ENCODE data around the gene TEDC1. TPM values are rescaled to one million over a fixed set of nuclear protein-coding genes. Genes with fewer than 3 reads are reported as not detected.

The TEDC1 gene
- total RNA-seq, 3 donors from 2014 or later, result 4.9 to 7.8 (median 6.7) TPM

DNA sequence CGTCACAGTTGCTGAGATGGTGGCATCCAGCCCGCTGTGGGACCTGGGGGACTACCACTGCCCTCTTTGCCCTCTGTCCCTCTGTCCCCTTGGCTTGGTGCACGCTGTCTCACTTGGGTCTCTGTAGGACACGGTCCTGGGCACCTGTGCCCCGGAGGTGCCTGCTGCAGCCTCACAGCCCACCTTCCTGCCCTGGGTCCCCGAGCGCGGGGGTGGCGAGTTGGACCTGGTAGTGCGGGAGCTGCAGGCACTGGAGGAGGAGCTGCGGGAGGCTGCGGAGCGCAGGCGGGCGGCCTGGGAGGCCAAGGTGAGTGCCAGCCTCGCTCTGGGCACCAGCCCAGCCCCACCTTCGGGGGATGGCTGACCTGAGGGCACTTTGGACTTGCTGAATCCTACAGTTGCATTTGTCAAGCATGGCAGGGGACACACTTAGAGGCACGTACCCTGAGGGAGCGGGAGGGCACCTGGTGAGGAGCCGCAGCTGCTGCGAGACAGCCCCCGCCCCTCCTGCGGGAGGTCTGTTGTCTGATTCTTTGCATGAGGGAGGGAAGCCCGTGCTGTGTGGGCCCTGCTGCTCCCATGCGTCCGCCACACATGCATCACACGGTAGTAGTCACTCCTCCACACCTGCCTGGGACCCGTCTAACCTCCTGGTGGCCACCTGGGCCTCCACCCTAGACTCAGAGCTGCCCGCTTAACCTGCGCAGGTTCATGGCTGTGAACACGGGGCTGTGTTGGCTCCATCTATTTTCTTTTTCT, 6.8 kb downstream of the TEDC1 start:
- H3K4me1 ChIP-seq, result peaks cover 3 to 13% of the 10 kb centered on the region in 2 donors
- intact Hi-C loops (cut with DNase I; ENCODE audit: low total_unique reads), result no loop called here
- no peak overlapping the region for H3K4me3 ChIP-seq
- DNase-seq (ENCODE audit: low spot score in 2 of 2), result no peak
- H3K36me3 ChIP-seq, result no peaks in the 10 kb centered on the region
- no peaks in the 10 kb centered on the region for H3K27me3 ChIP-seq
- TF ChIP-seq, protein P1, sequence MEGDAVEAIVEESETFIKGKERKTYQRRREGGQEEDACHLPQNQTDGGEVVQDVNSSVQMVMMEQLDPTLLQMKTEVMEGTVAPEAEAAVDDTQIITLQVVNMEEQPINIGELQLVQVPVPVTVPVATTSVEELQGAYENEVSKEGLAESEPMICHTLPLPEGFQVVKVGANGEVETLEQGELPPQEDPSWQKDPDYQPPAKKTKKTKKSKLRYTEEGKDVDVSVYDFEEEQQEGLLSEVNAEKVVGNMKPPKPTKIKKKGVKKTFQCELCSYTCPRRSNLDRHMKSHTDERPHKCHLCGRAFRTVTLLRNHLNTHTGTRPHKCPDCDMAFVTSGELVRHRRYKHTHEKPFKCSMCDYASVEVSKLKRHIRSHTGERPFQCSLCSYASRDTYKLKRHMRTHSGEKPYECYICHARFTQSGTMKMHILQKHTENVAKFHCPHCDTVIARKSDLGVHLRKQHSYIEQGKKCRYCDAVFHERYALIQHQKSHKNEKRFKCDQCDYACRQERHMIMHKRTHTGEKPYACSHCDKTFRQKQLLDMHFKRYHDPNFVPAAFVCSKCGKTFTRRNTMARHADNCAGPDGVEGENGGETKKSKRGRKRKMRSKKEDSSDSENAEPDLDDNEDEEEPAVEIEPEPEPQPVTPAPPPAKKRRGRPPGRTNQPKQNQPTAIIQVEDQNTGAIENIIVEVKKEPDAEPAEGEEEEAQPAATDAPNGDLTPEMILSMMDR (IDR thresholded peaks at IDR 0.05), result no peak
- no peak overlapping the region for H3K27ac ChIP-seq
- no peaks in the 10 kb centered on the region for H3K9me3 ChIP-seq

DNA sequence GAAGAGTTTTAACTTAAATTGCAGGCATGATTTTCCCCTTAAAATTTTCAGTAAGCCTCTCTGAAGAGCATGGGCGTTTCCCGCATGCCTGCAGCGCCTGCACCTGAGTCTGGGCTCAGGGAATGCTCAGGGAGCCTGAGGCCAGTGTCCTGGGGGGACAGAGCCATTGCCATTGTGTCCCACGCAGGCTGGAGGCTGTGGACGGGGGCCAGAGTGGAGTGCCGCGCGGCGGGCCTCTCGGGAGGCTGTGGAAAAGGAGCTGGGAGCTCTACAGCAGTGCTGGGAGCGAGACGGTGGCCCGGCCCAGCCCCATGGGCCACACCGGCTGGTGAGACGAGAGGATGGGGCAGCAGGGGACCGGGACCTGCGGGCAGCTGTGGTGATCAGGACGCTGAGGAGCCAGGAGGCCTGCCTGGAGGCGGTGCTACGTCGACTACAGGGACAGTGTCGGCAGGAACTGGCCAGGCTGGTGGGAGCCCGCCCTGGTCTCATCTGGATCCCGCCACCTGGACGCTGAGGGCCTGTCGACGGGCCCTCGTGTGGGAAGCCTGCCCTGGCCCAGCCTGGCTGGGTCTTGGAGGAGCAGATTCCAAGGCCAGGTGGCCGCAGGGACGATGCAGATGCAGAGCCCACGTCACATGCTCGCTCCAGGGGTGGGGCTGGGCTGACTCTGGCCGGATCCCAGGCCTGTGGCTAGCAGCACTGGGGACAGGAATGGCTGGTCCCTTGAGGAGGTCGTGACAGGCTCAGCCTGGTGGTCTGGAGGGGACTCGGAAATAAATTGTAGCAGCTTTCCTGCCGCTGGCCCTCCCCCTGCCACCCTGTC, 7.6 kb downstream of the TEDC1 start:
- Histone ChIP-seq H3K27me3 (no peaks in the 10 kb centered on the region), H3K9me3 (no peaks in the 10 kb centered on the region), H3K4me1 (peaks cover 3 to 13% of the 10 kb centered on the region in 2 donors), H3K4me3 (no peak overlapping the region), H3K27ac (peak overlapping the region; percentile 40 to 45), H3K36me3 (no peaks in the 10 kb centered on the region)
- DNase-seq (ENCODE audit: low spot score in 2 of 2), result no peak
- intact Hi-C loops (cut with DNase I; ENCODE audit: low total_unique reads), result no loop called here
- TF ChIP-seq POLR2A (IDR thresholded peaks at IDR 0.05) (no peak), POLR2AphosphoS5 (IDR thresholded peaks at IDR 0.05) (no peak)
- TF ChIP-seq, protein P1 (IDR thresholded peaks at IDR 0.05), result no peak

DNA sequence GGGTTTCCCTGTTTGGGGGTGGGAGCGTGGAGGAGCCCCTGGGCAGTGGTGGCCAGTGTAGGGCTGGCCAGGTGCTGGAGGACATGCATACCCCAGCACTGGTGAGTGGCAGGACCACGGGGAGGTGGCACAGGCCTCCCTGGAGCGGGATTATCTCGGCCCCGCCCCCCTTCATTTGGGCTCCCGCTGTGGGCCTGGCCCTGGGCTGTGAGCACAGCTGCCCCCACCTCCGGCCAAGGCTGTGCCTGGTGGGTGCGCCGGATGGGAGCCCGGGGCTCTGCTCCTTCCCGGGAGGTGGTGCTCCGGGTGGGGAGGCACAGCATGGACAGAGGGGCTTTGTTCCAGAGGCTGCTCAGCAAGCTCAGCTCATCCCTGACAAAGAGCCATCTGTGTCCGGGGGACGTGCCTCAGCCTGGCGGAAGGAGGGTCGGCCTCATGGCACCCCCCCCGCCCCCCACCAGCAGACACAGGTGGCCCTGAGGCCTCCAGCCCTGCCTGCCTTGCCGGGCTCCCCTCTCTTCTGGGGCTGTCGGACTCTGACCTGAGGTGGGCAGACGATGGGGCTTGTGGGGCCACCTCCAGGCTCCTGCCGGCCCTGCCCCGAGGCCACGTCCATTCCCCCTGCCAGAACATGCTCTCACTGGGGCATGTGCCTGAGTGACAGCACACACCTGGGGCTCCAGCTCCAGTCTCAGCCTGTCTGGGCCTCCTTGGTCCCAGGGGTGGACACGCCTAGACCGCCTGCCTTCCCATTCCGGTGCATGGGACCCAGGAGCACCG, 8.4 kb downstream of the TEDC1 start:
- intact Hi-C loops (cut with DNase I; ENCODE audit: low total_unique reads), result no loop called here
- H3K27ac ChIP-seq, result peak overlapping the region; percentile 40 to 45
- no peaks in the 10 kb centered on the region for H3K9me3 ChIP-seq
- H3K4me3 ChIP-seq, result no peak overlapping the region
- no peaks in the 10 kb centered on the region for H3K36me3 ChIP-seq
- H3K4me1 ChIP-seq, result peaks cover 3 to 13% of the 10 kb centered on the region in 2 donors
- TF ChIP-seq POLR2A (IDR thresholded peaks at IDR 0.05) (no peak), POLR2AphosphoS5 (IDR thresholded peaks at IDR 0.05) (no peak)
- TF ChIP-seq, protein P1 (IDR thresholded peaks at IDR 0.05), result no peak
- no peak for DNase-seq (ENCODE audit: low spot score in 2 of 2)
- H3K27me3 ChIP-seq, result no peaks in the 10 kb centered on the region

DNA sequence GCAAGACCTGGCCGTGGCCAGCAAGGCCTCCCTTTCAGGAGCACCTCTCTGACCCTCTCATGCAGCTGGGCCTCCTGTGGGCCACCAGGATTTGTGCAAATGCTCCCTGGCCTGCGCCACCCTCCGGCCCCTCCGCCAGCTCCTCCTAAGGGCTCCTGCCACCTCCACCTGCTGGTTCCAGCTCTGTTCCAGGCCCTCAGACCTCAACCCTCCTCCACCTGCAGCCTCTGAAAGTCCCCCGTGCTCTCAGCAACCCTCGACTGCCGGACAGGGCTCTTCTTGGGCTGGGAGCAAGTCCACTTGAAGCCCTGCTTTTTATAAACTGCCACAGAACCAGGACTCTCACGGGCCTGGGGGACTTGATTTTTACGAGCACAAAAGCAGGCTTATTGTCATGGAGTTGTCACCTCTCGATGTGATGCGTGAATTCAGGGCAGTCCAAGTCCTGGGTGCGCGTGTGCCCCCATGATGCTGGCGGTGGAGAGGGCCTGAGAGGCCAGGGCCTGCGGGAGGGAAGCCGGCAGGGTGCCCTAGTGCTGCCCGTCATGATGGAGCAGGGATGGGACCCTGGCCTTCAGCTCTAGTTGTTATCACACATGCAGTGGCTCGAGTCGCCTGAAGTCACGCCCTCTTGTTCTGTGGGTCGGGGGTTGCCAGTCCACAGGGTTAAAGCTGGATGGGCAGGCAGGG, 9.1 kb downstream of the TEDC1 start:
- H3K4me1 ChIP-seq, result peaks cover 3 to 13% of the 10 kb centered on the region in 2 donors
- TF ChIP-seq, protein P1 (IDR thresholded peaks at IDR 0.05), result no peak
- DNase-seq (ENCODE audit: low spot score in 2 of 2), result no peak
- H3K27me3 ChIP-seq, result no peaks in the 10 kb centered on the region
- H3K9me3 ChIP-seq, result no peaks in the 10 kb centered on the region
- intact Hi-C loops (cut with DNase I; ENCODE audit: low total_unique reads), result no loop called here
- no peaks in the 10 kb centered on the region for H3K36me3 ChIP-seq
- peak overlapping the region; percentile 40 to 45 for H3K27ac ChIP-seq
- H3K4me3 ChIP-seq, result no peak overlapping the region

Data from breast epithelium (tissue), 4 donors.